Mucosa of descending colon (tissue), 3 donors: ENCODE measurements around the gene RPS28. TPM values are rescaled to one million over a fixed set of nuclear protein-coding genes. Genes with fewer than 3 reads are reported as not detected.
A peak's percentile ranks its signal among the peaks of the same experiment; 100 is the strongest.

ENCODE experiments used
- ATAC-seq: fragments of 200-7000 bp; cut with Tn5 transposase; one replicate; pipeline ENCODE4 v1.9.1; 2020; ENCODE audit warnings: mild to moderate bottlenecking, moderate library complexity
- DNase-seq, 3 donors: peaks; one replicate each; pipeline ENCODE4 v3.0.0-alpha.2; 2020
- H3K36me3 ChIP-seq: fragments of 200-600 bp; one replicate; pipeline ENCODE4 v1.8.0; 2021; ENCODE audit warnings: low read depth, mild to moderate bottlenecking
- H3K4me1 ChIP-seq: fragments of 200-600 bp; one replicate; pipeline ENCODE4 v1.8.0; 2021; ENCODE audit warnings: low read depth, mild to moderate bottlenecking
- H3K4me3 ChIP-seq: fragments of 200-600 bp; one replicate; pipeline ENCODE4 v1.8.0; 2021; ENCODE audit warnings: mild to moderate bottlenecking
- H3K9me3 ChIP-seq: fragments of 200-600 bp; one replicate; pipeline ENCODE4 v1.8.0; 2021; ENCODE audit warnings: mild to moderate bottlenecking
- intact Hi-C, 2 donors: fragments of 100-400 bp; cut with DNase I in 1 of 2; cut with micrococcal nuclease in 1 of 2; formaldehyde crosslinking; loops; one replicate each; pipeline versions ENCODE4 v1.11.0 to v1.11.1; 2022; cut with DNase I, micrococcal nuclease
- total RNA-seq, 3 donors: library from RNA; stranded (reverse); fragmentation: NEBNext Ultra II Directional in 2 of 3; extraction: Animal tissue kit (Norgen Biotek cat#: 25700) in 2 of 3; gene quantifications; one replicate each; pipeline versions ENCODE4 v1.2.1 to v1.2.4, GENCODE V29; 2021 to 2023
- TF ChIP-seq, protein P1 (sequence below): fragments of 200-600 bp; IDR thresholded peaks from one replicate; pipeline ENCODE4 v1.8.0; 2022; ENCODE audit warnings: antibody characterized with exemption, mild to moderate bottlenecking
- donor health status: DM: no; HTN: no; CAD: no; lungs with moderate emphysema.
- donor health status: DM: no; HTN: no; CAD: no.
- donor health status: DM: no; HTN: yes; CAD: no.

The RPS28 gene
- total RNA-seq, 3 donors from 2014 or later: 1,101 to 1,558 (median 1,449) TPM

GRCh38 chr19:8370176-8371010 lies 49.1 kb downstream of the RPS28 start:
- peak in 1 of 3 donors; percentile 18 for DNase-seq
- intact Hi-C loops: no loop called here
- peaks cover 13% of the 10 kb centered on the region for H3K4me1 ChIP-seq
- H3K4me3 ChIP-seq: no peak overlapping the region
- no peak for ATAC-seq
- no peaks in the 10 kb centered on the region for H3K36me3 ChIP-seq
- no peaks in the 10 kb centered on the region for H3K9me3 ChIP-seq
- TF ChIP-seq, protein P1, sequence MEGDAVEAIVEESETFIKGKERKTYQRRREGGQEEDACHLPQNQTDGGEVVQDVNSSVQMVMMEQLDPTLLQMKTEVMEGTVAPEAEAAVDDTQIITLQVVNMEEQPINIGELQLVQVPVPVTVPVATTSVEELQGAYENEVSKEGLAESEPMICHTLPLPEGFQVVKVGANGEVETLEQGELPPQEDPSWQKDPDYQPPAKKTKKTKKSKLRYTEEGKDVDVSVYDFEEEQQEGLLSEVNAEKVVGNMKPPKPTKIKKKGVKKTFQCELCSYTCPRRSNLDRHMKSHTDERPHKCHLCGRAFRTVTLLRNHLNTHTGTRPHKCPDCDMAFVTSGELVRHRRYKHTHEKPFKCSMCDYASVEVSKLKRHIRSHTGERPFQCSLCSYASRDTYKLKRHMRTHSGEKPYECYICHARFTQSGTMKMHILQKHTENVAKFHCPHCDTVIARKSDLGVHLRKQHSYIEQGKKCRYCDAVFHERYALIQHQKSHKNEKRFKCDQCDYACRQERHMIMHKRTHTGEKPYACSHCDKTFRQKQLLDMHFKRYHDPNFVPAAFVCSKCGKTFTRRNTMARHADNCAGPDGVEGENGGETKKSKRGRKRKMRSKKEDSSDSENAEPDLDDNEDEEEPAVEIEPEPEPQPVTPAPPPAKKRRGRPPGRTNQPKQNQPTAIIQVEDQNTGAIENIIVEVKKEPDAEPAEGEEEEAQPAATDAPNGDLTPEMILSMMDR: no peak

- ATAC-seq (no peak), DNase-seq (peak in 1 of 3 donors; percentile 45)
- no peaks in the 10 kb centered on the region for H3K36me3 ChIP-seq
- no peak overlapping the region for H3K4me3 ChIP-seq
- intact Hi-C loops: no loop called here
- H3K9me3 ChIP-seq: no peaks in the 10 kb centered on the region
- peaks cover 13% of the 10 kb centered on the region for H3K4me1 ChIP-seq
- TF ChIP-seq, protein P1: no peak
Measured at GRCh38 chr19:8371011-8371804, 49.9 kb downstream of the RPS28 start.

Other genes with a start within 250 kb of the RPS28 start
- under 1 TPM in 1 of 3 donors, not detected in 2; 0.35 TPM for gene FBN3, start 171.9 kb upstream of the RPS28 start, total RNA-seq
- gene CERS4, start 112.1 kb upstream of the RPS28 start, total RNA-seq: 10 to 100 TPM in 1 of 3 donors, 1 to 10 TPM in 2; 3.1 to 37.1 (median 4.2) TPM
- 10 to 100 TPM; 33.2 to 45.8 (median 41.7) TPM for gene CD320, start 13.1 kb upstream of the RPS28 start, total RNA-seq
- gene NDUFA7, start 121 bp upstream of the RPS28 start, total RNA-seq: 10 to 100 TPM; 35.3 to 65.9 (median 35.5) TPM
- gene KANK3, start 21.8 kb downstream of the RPS28 start, total RNA-seq: 10 to 100 TPM in 1 of 3 donors, 1 to 10 TPM in 2; 2.0 to 10.1 (median 3.3) TPM
- gene ANGPTL4, start 42.7 kb downstream of the RPS28 start, total RNA-seq: 1 to 10 TPM; 2.8 to 9.5 (median 2.9) TPM
- 100 to 1,000 TPM; 100 to 131 (median 103) TPM for gene RAB11B, start 68.9 kb downstream of the RPS28 start, total RNA-seq
- gene MARCHF2, start 91.8 kb downstream of the RPS28 start, total RNA-seq: 10 to 100 TPM; 27.2 to 62.0 (median 33.8) TPM
- 100 to 1,000 TPM; 116 to 181 (median 149) TPM for gene HNRNPM, start 123.5 kb downstream of the RPS28 start, total RNA-seq
- gene PRAM1, start 181.1 kb downstream of the RPS28 start, total RNA-seq: 1 to 10 TPM; 1.1 to 1.5 (median 1.2) TPM
- gene ZNF414, start 192.7 kb downstream of the RPS28 start, total RNA-seq: 10 to 100 TPM; 22.2 to 22.7 (median 22.3) TPM